CD4-positive, alpha-beta T cell treated with Interferon alpha-2 for 1 hour (primary cell): ENCODE results near the gene GJA8.
"Not testable (repeated sequence)": the region's sequence is repeated elsewhere in the genome, so short reads cannot be mapped to it uniquely, and the experiment has no call there.

Source experiments
- DNase-seq, 2 donors: peaks; one replicate each; pipeline ENCODE4 v3.0.0-alpha.2; 2020 to 2022

The GJA8 gene

GRCh38 chr1:147902253-147902845 is at the start of gene GJA8:
GJA8 (plus strand) TSS chr1:147902795; CDS start chr1:147907956, 5,161 bp downstream.
- DNase-seq: no peak

GRCh38 chr1:147853391-147853790 is 49.2 kb upstream of the GJA8 start:
- DNase-seq: no peak

- not testable (repeated sequence) for DNase-seq
Observed at GRCh38 chr1:147854989-147855388, 47.6 kb upstream of the GJA8 start.

GRCh38 chr1:147855996-147856395 is 46.6 kb upstream of the GJA8 start:
- DNase-seq: not testable (repeated sequence)

- not testable (repeated sequence) for DNase-seq
Observed at GRCh38 chr1:147867204-147867603, 35.4 kb upstream of the GJA8 start.

- DNase-seq: no peak
Observed at GRCh38 chr1:147878022-147878421, 24.6 kb upstream of the GJA8 start.

GRCh38 chr1:147879911-147880310 is 22.7 kb upstream of the GJA8 start:
- DNase-seq: no peak

- DNase-seq: no peak
Observed at GRCh38 chr1:147882535-147882934, 20.1 kb upstream of the GJA8 start.

GRCh38 chr1:147890177-147890790 is 12.3 kb upstream of the GJA8 start:
- DNase-seq: peak; percentile 35 to 63

GRCh38 chr1:147891088-147891487 is 11.5 kb upstream of the GJA8 start:
- DNase-seq: no peak

- DNase-seq: no peak
Observed at GRCh38 chr1:147892216-147892615, 10.4 kb upstream of the GJA8 start.

- DNase-seq: peak; percentile 16 to 56
Observed at GRCh38 chr1:147892731-147893214, 9.8 kb upstream of the GJA8 start.

GRCh38 chr1:147895123-147895522 is 7.5 kb upstream of the GJA8 start:
- no peak for DNase-seq

GRCh38 chr1:147897029-147897752 is 5.4 kb upstream of the GJA8 start:
- DNase-seq: no peak

GRCh38 chr1:147897789-147898188 is 4.8 kb upstream of the GJA8 start:
- DNase-seq: no peak

- no peak for DNase-seq
Observed at GRCh38 chr1:147904726-147905125, 2.1 kb downstream of the GJA8 start.

GRCh38 chr1:147907786-147908509 is 5.4 kb downstream of the GJA8 start:
- DNase-seq: no peak

- no peak for DNase-seq
Observed at GRCh38 chr1:147912553-147912952, 10.0 kb downstream of the GJA8 start.

GRCh38 chr1:147913362-147913942 is 10.9 kb downstream of the GJA8 start:
- no peak for DNase-seq

- DNase-seq: no peak
Observed at GRCh38 chr1:147919896-147920295, 17.3 kb downstream of the GJA8 start.

GRCh38 chr1:147924813-147925212 is 22.2 kb downstream of the GJA8 start:
- no peak for DNase-seq

- not testable (repeated sequence) for DNase-seq
Observed at GRCh38 chr1:147927215-147927614, 24.6 kb downstream of the GJA8 start.

GRCh38 chr1:147927689-147928088 is 25.1 kb downstream of the GJA8 start:
- not testable (repeated sequence) for DNase-seq
